GM18870 (cell line): ENCODE measurements around the gene DACT1.

Source experiments
- ATAC-seq: cut with Tn5 transposase; IDR thresholded peaks from one replicate; pipeline ENCODE4 v1.9.1; 2021; ENCODE audit warnings: moderate library complexity; ENCODE audit not compliant: unreplicated experiment

The DACT1 gene

GRCh38 chr14:58665773-58666500 lies 28.2 kb downstream of the DACT1 start:
- no peak for ATAC-seq

- no peak for ATAC-seq
Measured at GRCh38 chr14:58666737-58667136, 29.0 kb downstream of the DACT1 start.

GRCh38 chr14:58667900-58668299 lies 30.1 kb downstream of the DACT1 start:
- ATAC-seq = no peak

GRCh38 chr14:58668848-58669480 lies 31.2 kb downstream of the DACT1 start:
- ATAC-seq = no peak

- no peak for ATAC-seq
Measured at GRCh38 chr14:58669556-58670200, 31.9 kb downstream of the DACT1 start.

GRCh38 chr14:58671024-58671423 lies 33.3 kb downstream of the DACT1 start:
- no peak for ATAC-seq

- no peak for ATAC-seq
Measured at GRCh38 chr14:58671436-58671835, 33.7 kb downstream of the DACT1 start.

GRCh38 chr14:58673722-58674121 lies 36.0 kb downstream of the DACT1 start:
- no peak for ATAC-seq

- no peak for ATAC-seq
Measured at GRCh38 chr14:58677001-58677400, 39.2 kb downstream of the DACT1 start.

- no peak for ATAC-seq
Measured at GRCh38 chr14:58677517-58677916, 39.8 kb downstream of the DACT1 start.

GRCh38 chr14:58677996-58678395 lies 40.2 kb downstream of the DACT1 start:
- ATAC-seq = no peak

- ATAC-seq = no peak
Measured at GRCh38 chr14:58680698-58681097, 42.9 kb downstream of the DACT1 start.

- no peak for ATAC-seq
Measured at GRCh38 chr14:58687232-58687795, 49.6 kb downstream of the DACT1 start.

- no peak for ATAC-seq
Measured at GRCh38 chr14:58690801-58691516, 53.2 kb downstream of the DACT1 start.

- ATAC-seq = no peak
Measured at GRCh38 chr14:58693048-58693447, 55.3 kb downstream of the DACT1 start.

- no peak for ATAC-seq
Measured at GRCh38 chr14:58695514-58695913, 57.8 kb downstream of the DACT1 start.

- no peak for ATAC-seq
Measured at GRCh38 chr14:58697266-58697929, 59.6 kb downstream of the DACT1 start.
